Panc1 (cell line): ENCODE measurements around the gene LY6G6D. TPM values are rescaled to one million over a fixed set of nuclear protein-coding genes. Genes with fewer than 3 reads are reported as not detected.

Experiments
- ATAC-seq: fragments of 200-7000 bp; cut with Tn5 transposase; 2 replicates; pipeline ENCODE4 v1.9.1; 2020; ENCODE audit warnings: mild to moderate bottlenecking, moderate library complexity
- BruUV-seq: library from RNA; stranded (reverse); fragments of 400-500 nt; replicated peaks from 2 replicates; lab custom pipeline; 2021; lab: Mats Ljungman, UMichigan
- CTCF ChIA-PET: fragments of 300-600 bp; sonication (Branson Sonifier 250); formaldehyde crosslinking; loops from one replicate; lab custom pipeline; 2022; ENCODE audit warnings: antibody characterized with exemption; lab: Charles Lee
- POLR2A ChIA-PET: fragments of 300-600 bp; sonication (Branson Sonifier 250); formaldehyde crosslinking; loops from one replicate; lab custom pipeline; 2022; ENCODE audit warnings: antibody characterized with exemption; lab: Charles Lee
- DNase-seq: peaks from one replicate; pipeline ENCODE4 v3.0.0-alpha.2; 2010; ENCODE audit warnings: low read depth, low spot score
- H3K27ac ChIP-seq: 2 replicates; pipeline ENCODE4 v1.5.1; 2011; ENCODE audit warnings: mild to moderate bottlenecking, low read length, inconsistent platforms
- H3K27me3 ChIP-seq: fragments of 200-500 bp; sonication (Bioruptor generic); 2 replicates; pipeline ENCODE4 v1.6.0; 2014; ENCODE audit warnings: low read length, inconsistent platforms; ENCODE audit not compliant: control insufficient read depth, insufficient read depth
- H3K36me3 ChIP-seq: fragments of 200-500 bp; sonication (Bioruptor generic); 2 replicates; pipeline ENCODE4 v1.5.1; 2014; ENCODE audit warnings: inconsistent platforms, mild to moderate bottlenecking, low read length, moderate library complexity; ENCODE audit not compliant: control insufficient read depth, insufficient read depth
- H3K4me1 ChIP-seq: 2 replicates; pipeline ENCODE4 v1.5.1; 2011; ENCODE audit warnings: inconsistent platforms, mild to moderate bottlenecking, low read length, moderate library complexity; ENCODE audit not compliant: control insufficient read depth, insufficient read depth
- H3K4me3 ChIP-seq, 2 experiments: 2 replicates each; pipeline ENCODE4 v1.5.1; 2011 to 2012; ENCODE audit warnings: low read depth in 2 of 2, low read length in 2 of 2, mild to moderate bottlenecking in 2 of 2, inconsistent platforms in 1 of 2, moderate library complexity in 1 of 2
- H3K9me3 ChIP-seq: fragments of 200-500 bp; sonication (Bioruptor generic); 2 replicates; pipeline ENCODE4 v1.5.1; 2014; ENCODE audit warnings: low read depth, mild to moderate bottlenecking, inconsistent platforms, low read length, moderate library complexity; ENCODE audit not compliant: control insufficient read depth, insufficient read depth
- POLR2AphosphoS5 ChIP-seq: IDR thresholded peaks from 2 replicates; pipeline ENCODE4 v1.6.1; 2012; ENCODE audit warnings: mild to moderate bottlenecking, low read depth, low read length, moderate library complexity
- SIN3A ChIP-seq: IDR thresholded peaks from 2 replicates; pipeline ENCODE4 v1.6.1; 2012; ENCODE audit warnings: low read depth, mild to moderate bottlenecking, low read length, moderate library complexity, borderline replicate concordance; ENCODE audit not compliant: insufficient read depth
- TCF7L2 ChIP-seq: IDR thresholded peaks from 2 replicates; pipeline ENCODE4 v1.6.1; 2011; ENCODE audit warnings: mild to moderate bottlenecking, low read depth, low read length, inconsistent platforms
- in situ Hi-C: cut with HindIII; loops from 2 replicates; pipeline ENCODE4 v1.10.0; 2016; ENCODE audit warnings: low sequenced_read_pairs, low pct_unique_long_range_greater_than_20kb
- intact Hi-C: fragments of 100-400 bp; cut with micrococcal nuclease; formaldehyde crosslinking; loops from one replicate; pipeline ENCODE4 v1.10.0; 2022; ENCODE audit not compliant: unreplicated experiment
- total RNA-seq: library from RNA; stranded (reverse); gene quantifications from one replicate; pipeline ENCODE4 v1.2.1, GENCODE V29; 2021; ENCODE audit not compliant: unreplicated experiment
- TF ChIP-seq, protein P1 (sequence below), 2 experiments: IDR thresholded peaks; 2 replicates each; pipeline ENCODE4 v1.6.1; 2011 to 2012; ENCODE audit warnings: low read depth in 2 of 2, control low read depth in 1 of 2, low read length in 1 of 2, mild to moderate bottlenecking in 1 of 2, moderate library complexity in 1 of 2; ENCODE audit not compliant: insufficient read depth in 1 of 2
- TF ChIP-seq, protein P2 (sequence below): fragments of 450-650 bp; IDR thresholded peaks from 2 replicates; pipeline ENCODE4 v1.5.1; 2017; ENCODE audit warnings: mild to moderate bottlenecking

LY6G6D gene
- total RNA-seq, 1 experiment from 2014 or later: not detected

DNA sequence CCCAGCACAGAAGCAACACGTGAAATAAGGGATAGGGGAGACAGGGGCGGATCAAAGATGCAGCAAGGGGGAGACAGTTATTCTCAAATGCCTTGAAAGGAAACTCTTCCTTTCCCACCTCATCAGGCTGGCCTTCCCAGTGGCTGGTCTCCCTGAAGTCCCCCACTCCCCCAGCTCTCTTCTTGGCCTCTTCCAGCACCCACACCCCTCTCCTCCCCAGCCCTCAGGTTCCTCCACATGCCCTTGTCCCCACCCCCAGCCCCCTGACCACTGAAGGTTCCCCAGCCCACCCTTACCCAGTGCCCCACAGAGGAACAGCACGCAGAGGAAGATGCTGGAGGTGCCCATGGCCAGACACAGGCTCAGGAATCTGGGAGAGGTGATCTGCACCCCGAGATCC, 1.7 kb upstream of the LY6G6D start:
- Histone ChIP-seq H3K4me1 (no peaks in the 10 kb centered on the region; the same call in 1 of the 2 replicates), H3K27ac (no peak overlapping the region), H3K36me3 (no peaks in the 10 kb centered on the region), H3K9me3 (no peaks in the 10 kb centered on the region), H3K27me3 (no peaks in the 10 kb centered on the region), H3K4me3 (no peak overlapping the region)
- BruUV-seq: no TSS peak
- CTCF ChIA-PET: no interaction called here
- intact Hi-C loops (no loop called here), in situ Hi-C loops (no loop called here)
- POLR2A ChIA-PET: interaction anchor here (0.6 kb wide), 1 partner anchor 107 kb away, joined by 3 read pairs; no protein-coding TSS in a partner anchor
- no peak for DNase-seq
- TF ChIP-seq POLR2AphosphoS5: no peak
- TF ChIP-seq TCF7L2: no peak
- TF ChIP-seq SIN3A: no peak
- TF ChIP-seq, protein P1, sequence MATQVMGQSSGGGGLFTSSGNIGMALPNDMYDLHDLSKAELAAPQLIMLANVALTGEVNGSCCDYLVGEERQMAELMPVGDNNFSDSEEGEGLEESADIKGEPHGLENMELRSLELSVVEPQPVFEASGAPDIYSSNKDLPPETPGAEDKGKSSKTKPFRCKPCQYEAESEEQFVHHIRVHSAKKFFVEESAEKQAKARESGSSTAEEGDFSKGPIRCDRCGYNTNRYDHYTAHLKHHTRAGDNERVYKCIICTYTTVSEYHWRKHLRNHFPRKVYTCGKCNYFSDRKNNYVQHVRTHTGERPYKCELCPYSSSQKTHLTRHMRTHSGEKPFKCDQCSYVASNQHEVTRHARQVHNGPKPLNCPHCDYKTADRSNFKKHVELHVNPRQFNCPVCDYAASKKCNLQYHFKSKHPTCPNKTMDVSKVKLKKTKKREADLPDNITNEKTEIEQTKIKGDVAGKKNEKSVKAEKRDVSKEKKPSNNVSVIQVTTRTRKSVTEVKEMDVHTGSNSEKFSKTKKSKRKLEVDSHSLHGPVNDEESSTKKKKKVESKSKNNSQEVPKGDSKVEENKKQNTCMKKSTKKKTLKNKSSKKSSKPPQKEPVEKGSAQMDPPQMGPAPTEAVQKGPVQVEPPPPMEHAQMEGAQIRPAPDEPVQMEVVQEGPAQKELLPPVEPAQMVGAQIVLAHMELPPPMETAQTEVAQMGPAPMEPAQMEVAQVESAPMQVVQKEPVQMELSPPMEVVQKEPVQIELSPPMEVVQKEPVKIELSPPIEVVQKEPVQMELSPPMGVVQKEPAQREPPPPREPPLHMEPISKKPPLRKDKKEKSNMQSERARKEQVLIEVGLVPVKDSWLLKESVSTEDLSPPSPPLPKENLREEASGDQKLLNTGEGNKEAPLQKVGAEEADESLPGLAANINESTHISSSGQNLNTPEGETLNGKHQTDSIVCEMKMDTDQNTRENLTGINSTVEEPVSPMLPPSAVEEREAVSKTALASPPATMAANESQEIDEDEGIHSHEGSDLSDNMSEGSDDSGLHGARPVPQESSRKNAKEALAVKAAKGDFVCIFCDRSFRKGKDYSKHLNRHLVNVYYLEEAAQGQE (IDR thresholded peaks at IDR 0.05; ENCODE audit: insufficient read depth in 1 of 2, low read depth in 2 of 2, low read length in 1 of 2): no peak
- TF ChIP-seq, protein P2, sequence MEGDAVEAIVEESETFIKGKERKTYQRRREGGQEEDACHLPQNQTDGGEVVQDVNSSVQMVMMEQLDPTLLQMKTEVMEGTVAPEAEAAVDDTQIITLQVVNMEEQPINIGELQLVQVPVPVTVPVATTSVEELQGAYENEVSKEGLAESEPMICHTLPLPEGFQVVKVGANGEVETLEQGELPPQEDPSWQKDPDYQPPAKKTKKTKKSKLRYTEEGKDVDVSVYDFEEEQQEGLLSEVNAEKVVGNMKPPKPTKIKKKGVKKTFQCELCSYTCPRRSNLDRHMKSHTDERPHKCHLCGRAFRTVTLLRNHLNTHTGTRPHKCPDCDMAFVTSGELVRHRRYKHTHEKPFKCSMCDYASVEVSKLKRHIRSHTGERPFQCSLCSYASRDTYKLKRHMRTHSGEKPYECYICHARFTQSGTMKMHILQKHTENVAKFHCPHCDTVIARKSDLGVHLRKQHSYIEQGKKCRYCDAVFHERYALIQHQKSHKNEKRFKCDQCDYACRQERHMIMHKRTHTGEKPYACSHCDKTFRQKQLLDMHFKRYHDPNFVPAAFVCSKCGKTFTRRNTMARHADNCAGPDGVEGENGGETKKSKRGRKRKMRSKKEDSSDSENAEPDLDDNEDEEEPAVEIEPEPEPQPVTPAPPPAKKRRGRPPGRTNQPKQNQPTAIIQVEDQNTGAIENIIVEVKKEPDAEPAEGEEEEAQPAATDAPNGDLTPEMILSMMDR: no peak
- ATAC-seq: no peak

DNA sequence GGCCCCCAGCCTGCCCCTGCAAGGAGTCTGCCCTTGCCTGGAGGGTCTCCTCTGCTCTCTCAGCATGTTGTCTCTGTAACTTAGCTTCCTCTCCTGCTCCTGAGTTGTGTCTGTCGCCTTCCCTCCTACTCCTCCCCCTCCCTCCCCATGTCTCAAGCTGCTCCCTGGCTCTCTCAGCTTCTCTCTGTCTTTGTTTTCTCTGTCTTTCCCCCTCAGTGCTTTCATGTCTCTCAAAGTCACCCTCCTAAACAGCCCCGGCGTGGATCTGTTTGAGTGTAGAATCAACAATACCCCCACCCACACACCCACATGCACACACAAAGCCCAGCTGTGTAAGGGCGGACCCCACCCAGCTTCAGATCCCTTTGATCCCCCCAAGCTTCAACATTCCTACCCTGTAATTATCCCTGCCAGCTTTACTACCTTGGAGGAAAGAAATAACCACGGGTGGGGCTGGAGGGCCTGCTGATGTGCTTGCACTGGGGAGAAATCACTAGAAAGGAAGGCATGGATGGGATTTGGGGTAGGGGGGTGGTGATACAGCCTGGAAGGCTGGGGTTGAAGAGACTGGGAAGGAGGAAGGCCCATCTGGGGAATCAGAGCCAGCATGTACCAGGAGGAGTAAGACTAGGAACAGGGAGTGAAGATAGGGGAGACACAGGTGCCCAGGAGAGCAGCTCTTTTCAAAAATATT, 1.0 kb upstream of the LY6G6D start:
- H3K4me3 ChIP-seq: no peak overlapping the region
- POLR2A ChIA-PET: interaction anchor here (0.5 to 0.7 kb wide), 2 partner anchors 16 to 20 kb away, joined by 4 to 9 read pairs; no protein-coding TSS in a partner anchor

More for the DNA sequence above, 1.0 kb upstream of the LY6G6D start:
- H3K4me1 ChIP-seq: no peaks in the 10 kb centered on the region; the same call in 1 of the 2 replicates
- H3K9me3 ChIP-seq: no peaks in the 10 kb centered on the region
- intact Hi-C loops: no loop called here
- DNase-seq (no peak), ATAC-seq (no peak)
- CTCF ChIA-PET: no interaction called here
- no peak overlapping the region for H3K27ac ChIP-seq
- in situ Hi-C loops: no loop called here
- no TSS peak for BruUV-seq
- H3K27me3 ChIP-seq: no peaks in the 10 kb centered on the region
- no peaks in the 10 kb centered on the region for H3K36me3 ChIP-seq
- TF ChIP-seq TCF7L2: no peak
- TF ChIP-seq, protein P1 (IDR thresholded peaks at IDR 0.05; ENCODE audit: insufficient read depth in 1 of 2, low read depth in 2 of 2, low read length in 1 of 2): no peak
- no peak for TF ChIP-seq SIN3A
- TF ChIP-seq POLR2AphosphoS5: no peak
- TF ChIP-seq, protein P2: no peak
